ENCODE data around the gene LRRC32.

DNA sequence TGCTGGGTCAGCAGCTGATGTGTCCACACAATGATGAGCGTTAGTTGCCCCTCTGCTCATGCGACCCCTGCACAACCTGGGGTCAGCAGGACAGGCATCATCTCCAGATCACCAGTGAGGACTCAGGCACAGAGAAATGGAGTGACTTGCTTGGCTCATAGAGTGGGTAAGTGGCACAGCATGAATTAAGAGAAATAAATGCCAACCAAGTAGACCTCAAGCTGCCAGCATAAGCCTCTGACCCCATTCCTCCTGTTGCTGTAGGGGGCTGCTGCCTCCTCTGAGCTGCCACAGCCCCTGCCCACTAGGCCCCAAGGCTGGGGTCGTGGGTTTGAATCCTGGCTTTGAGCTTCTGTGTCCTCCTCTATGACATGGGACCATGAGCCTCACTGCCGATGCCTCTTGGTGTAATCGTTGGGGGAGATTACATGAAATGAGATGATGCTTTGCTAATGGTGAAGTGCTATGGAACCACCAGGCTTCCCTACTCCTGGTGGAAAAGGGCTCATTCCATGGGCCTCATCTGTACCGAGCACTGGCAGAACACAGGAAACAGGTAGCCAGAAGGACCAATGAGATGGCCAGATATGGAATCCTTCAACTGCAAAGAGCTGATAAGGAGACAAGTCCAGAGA, 33.6 kb downstream of the LRRC32 start:
- TF ChIP-seq, protein P1, sequence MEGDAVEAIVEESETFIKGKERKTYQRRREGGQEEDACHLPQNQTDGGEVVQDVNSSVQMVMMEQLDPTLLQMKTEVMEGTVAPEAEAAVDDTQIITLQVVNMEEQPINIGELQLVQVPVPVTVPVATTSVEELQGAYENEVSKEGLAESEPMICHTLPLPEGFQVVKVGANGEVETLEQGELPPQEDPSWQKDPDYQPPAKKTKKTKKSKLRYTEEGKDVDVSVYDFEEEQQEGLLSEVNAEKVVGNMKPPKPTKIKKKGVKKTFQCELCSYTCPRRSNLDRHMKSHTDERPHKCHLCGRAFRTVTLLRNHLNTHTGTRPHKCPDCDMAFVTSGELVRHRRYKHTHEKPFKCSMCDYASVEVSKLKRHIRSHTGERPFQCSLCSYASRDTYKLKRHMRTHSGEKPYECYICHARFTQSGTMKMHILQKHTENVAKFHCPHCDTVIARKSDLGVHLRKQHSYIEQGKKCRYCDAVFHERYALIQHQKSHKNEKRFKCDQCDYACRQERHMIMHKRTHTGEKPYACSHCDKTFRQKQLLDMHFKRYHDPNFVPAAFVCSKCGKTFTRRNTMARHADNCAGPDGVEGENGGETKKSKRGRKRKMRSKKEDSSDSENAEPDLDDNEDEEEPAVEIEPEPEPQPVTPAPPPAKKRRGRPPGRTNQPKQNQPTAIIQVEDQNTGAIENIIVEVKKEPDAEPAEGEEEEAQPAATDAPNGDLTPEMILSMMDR (conservative IDR thresholded peaks at IDR 0.05; ENCODE audit: low read length) = no peak
- TF ChIP-seq EZH2phosphoT487 (IDR thresholded peaks at IDR 0.05; ENCODE audit: borderline replicate concordance) = no peak
